ENCODE data around the gene MDFIC.

MDFIC gene

GRCh38 chr7:115005251-115005650 is 83.4 kb downstream of the MDFIC start:
- no peak for DNase-seq

GRCh38 chr7:115005953-115006352 is 84.1 kb downstream of the MDFIC start:
- no peak for DNase-seq

DNA sequence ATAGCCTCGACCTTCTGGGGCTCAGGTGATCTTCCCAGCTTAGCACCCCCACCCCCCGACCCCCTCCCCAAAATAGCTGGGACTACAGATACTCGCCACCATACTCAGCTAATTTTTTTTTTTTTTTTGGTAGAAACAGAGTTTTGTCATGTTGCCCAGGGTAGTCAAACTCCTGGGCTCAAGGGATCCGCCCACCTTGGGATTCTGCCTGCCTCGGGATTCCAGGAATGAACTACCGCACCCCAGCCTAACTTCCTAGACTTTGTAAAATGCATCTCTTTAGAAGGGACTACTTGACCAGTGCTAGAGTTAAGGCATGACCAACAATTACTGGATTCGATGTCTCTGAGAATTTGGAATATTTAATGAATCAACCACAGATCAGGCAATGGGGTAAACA is 85.9 kb downstream of the MDFIC start:
- DNase-seq: no peak

DNA sequence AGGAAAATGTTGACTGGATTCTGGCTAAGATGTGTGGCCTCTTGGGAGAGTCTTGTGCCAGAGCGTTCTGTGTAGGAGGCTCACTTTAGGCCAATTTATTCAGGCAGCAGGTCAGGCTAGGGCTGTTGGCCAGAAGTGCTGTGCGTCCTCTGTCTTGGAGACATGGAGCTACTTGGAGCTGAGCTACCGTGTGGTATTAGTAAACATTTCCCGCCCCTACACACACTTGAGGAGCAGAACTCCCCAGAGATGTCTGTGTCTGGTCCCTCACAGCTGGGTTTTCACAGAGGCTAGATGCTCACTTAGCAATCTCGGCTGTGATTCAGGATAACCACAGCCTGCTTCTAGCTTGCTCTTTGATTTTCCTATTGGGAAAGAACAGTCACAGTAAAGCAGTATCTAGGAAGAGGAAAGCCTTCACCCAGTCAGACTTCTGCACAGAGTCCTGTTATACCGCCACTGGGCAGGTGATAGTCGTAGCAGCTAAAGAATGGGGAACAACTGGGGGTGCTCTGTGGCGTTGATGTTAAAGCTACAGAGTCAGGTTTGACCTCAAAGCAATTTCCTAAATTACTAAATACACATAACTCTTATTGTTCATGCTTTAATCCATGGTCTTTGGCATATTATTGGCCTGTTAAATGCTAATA is 86.7 kb downstream of the MDFIC start:
- no peak for DNase-seq

DNA sequence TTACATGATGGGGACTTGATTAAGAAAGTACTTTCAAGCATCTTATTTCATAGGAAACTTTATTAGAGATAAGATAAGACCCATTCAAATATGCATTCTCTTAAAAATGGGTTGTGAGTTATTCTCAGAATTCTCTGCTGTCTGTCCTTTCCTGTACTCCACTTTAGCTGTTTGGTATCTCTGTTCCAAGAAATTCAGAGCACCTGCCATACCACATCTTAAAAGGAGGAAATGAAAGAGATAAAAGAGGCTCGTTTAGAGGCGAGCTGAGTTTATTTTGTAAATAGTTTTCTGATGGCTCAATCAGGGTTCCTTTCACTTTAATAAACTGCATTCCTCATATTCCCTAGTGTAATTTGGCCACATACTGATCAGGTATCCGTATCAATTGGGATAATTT is 87.2 kb downstream of the MDFIC start:
- DNase-seq: no peak

DNA sequence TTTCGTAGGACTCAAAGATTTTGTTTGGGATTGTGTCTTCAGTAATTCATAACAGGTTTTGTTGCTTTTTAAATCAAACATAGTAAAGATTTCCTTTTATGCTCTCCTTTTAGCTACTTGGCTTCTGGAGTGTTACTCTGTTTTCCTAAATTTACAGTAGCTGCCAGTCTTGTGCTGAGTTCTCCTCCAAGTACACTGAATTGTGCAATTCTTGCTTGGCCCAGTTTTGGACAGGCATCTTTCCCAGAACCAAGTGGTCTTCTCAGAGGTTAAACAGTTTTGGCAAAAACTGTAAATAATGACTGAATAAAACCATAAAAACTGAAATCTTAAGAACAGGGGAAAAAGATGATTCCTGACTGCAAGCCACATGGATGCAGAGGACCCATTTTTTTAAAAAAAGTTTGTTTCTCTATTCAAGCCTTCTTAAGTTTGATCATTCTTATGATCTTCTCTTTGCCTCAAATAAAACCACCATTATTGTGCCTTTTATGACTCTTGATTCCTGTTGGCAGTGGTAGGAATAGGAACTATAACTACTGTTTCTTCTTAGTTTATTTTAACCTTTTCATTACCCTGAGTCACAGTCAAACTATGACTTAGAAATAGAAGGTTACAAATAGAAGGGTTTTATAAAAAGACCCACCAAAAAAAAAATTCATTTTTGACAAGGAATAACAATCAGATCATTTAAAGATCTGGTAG is 88.0 kb downstream of the MDFIC start:
- no peak for DNase-seq

DNA sequence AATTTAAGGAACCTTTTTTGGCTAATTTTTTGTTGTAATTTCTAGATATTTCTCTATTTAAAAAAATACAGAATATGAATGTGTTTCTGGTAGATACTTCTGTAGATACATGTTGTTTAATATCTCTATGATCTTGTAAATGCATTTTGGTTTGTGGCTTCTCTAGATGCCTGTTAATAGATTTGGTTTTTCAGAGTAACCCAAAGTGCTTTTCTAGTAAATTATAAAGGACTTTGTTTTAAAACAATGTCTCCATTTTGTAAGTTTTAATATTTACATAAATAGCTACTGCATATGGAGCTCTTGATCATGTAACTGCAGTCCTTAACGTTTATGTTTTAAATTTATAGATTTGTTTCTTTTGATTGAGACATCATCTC is 88.5 kb downstream of the MDFIC start:
- no peak for DNase-seq

- DNase-seq: no peak
Measured at GRCh38 chr7:115013886-115014285, 92.0 kb downstream of the MDFIC start.

DNA sequence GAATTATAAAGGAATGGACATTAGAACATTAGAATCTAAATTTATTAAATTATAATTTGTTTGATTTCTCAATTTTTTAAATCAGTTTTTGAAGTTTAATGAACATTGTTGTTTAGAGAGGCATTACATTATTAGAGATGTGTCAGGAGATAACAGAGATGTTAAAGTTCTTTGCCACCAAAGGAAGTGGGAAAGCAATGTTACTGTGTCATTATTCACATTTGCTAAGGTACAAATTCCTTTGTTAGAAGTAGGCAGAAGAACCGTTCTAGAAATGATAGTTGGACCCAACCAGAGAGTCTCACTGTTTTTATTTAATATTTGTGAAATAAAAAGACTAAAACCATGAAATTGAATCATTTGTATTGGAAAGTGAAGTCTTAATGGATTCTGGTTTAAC is 92.9 kb downstream of the MDFIC start:
- DNase-seq: no peak

- DNase-seq: no peak
Measured at GRCh38 chr7:115015619-115016018, 93.7 kb downstream of the MDFIC start.

DNA sequence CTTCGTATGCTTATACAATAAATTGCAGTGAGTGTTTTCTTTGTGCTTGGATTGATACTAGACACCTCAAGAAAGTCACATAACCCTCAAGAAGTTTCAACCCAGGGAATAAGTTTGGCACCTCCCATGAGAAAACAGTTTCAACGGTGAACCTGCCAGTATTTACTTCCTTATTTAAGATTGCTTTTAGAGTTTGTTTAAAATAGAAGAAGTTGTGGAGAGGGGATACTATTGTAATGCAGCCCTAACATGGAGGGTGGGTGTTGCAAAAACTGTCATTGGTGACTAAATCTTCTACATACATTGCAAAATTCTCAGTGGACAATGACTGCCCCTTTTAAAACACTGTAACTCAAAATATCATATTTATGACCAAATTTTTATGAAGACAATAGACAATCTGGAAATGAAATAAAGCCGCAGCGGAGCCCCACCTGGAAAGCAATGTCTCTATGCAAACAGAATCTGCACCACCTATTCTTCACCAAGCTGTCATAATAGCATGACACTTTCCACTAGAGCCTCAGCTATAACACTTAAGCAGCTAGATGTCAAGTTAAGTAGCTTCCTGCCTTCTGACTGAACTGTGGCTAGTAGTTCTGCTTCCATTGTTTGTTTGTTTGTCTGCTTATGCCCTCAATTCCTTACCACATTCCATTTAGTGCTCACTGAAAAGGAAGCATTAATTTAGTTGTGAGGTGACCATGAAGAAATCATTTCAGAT is 98.2 kb downstream of the MDFIC start:
- DNase-seq: no peak

DNA sequence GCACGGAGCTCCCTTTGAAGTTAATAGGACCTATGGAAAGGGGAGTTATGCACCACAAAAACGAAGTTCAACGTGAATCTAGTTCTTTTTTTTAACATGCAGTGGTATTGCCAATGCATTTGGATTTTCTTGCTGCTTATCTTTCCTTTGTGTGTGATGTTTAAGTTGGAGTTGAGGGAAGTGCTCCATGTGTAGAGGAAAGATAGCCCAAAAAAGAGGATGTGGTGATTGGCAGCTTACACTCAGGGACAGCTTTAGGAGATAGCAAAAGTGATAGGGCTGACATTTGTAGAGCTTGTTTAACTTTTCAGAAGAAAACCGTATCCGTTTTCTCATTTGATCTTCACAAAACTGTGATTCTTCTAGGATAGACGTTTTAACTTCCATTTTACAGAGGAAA is 101.3 kb downstream of the MDFIC start:
- no peak for DNase-seq

- no peak for DNase-seq
Measured at GRCh38 chr7:115024276-115024675, 102.4 kb downstream of the MDFIC start.

DNA sequence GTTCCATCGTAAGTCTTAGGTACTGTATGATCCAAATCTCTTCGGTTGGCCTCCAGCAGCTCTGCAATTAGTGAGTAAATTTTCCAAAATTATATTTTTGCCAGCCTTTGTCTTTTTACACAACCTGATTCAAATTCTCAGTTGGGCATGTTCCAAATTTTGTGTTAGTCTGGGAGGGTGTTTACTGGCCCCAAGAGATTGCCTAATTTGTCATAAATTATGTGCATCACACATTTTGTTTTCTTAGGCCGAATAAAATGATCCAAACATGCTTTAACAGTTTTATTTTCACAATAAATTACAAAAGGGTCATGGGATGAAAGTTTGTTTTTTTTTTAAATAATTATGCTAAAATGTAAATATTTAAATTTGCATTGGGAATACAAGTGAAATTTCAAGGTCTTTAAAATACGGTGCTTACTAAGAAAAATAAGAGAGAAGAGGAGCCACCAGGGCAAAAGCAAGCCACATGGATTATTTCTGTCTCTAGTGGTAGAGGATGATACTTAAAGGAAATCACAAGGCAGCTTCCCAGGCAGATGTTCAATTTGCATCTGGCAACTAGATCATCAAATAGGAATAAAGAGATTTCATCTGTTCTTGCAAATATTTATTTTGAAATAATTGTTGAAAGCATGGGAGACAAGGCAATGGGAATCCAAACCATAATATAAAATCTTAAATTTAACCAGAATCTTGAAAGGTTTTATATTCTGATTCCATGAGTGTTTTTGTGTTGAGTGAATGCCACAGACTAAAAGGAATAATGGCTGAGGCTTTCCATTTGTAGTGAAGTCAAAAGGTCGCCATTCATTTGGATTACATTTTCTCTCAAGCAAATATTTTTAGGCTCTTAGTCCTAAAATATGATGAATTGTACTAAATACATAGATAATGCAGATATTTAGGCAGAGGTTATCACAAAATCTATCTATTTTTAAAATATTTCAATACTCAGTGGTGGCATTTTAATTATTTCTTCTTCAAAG is 111.1 kb downstream of the MDFIC start:
- DNase-seq: no peak

DNA sequence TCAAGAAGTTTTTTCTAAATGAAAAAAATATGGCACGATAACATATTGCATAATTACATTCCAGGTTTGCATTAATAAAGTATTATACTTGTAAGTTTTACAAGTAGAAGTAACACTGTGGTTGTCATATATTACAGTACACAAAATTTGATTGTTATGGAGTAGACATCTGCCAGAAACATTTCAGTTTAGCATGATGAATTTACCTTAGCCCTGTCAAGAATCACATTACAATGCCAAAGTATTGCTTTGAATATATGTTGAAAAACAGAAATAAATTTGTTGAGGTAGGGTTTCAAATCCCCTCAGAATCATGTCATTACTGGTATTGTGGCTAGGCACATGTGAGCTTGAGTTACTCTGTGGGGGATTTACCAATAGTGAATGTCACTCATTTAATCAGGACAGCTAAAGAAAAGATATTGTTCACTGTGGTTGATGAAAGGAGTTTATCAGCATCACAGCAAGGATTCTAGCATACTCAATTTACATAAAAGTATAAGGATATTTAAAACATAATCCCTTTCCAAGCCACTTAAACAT is 112.1 kb downstream of the MDFIC start:
- DNase-seq: no peak

DNA sequence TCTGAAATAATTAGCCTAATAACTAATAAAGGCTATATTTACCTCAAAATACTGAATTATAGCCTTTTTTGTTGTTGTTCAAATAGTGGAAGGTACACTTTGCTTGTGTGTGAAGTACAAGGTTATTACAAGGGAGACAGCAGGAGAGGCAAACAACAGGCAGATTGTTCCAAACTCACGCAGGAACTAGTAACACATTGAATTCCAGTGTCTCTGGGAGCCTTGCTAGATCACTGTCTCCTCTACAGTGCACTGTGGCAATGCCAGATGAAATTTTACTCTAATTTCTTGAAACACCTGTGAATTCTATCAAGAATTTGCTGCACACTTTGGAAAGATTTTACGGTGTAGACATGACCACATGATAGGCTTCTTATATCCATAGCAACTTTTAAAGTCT is 112.6 kb downstream of the MDFIC start:
- DNase-seq: no peak

- no peak for DNase-seq
Measured at GRCh38 chr7:115037128-115037802, 115.4 kb downstream of the MDFIC start.

DNA sequence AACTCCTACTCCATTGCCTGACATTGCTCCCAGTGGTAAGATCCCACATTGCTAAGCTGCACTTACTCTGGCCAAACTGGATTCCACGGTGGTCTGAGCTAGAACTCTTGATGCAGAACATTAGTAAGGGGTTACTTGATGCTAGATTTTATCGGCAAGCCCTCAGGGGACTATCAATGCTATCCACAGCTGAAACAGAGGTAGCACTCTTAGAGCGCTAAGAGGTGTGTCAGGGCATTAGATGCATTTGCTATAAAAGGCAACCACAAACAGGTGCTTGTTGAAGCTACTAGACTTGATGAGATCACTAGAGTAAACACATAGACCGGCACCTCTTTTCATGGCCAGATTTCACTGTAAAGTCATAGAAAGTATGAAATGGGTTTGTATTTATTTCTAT is 116.3 kb downstream of the MDFIC start:
- no peak for DNase-seq

GRCh38 chr7:115040057-115040456 is 118.2 kb downstream of the MDFIC start:
- no peak for DNase-seq

DNA sequence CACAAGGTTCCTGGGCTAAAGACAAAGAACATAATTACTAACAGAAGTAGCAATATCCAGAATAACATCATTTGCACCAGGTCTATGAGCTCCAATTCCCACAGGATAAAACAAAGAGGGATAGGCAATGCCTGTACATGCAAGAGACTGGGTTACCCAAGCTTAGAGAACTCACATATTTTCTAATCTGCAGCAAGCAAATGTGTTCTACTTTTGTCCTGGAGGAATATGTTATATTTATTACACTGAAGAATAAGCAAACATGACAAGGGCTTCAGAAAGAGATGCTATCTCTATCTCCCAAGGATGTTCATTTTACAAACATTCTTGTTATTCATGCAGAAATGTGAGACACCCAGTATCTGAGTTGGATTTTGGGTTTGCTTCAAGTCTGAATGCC is 118.6 kb downstream of the MDFIC start:
- DNase-seq: no peak

- no peak for DNase-seq
Measured at GRCh38 chr7:115042596-115042995, 120.7 kb downstream of the MDFIC start.

GRCh38 chr7:115043605-115044004 is 121.7 kb downstream of the MDFIC start:
- no peak for DNase-seq

All from KG1 (cell line).